ENCODE measurements around the gene USF1.
A peak's percentile ranks its signal among the peaks of the same experiment; 100 is the strongest.
"Not testable (repeated sequence)": the region's sequence is repeated elsewhere in the genome, so short reads cannot be mapped to it uniquely, and the experiment has no call there.

USF1 gene

GRCh38 chr1:161047436-161048420 is 2.0 kb upstream of the USF1 start:
- no peak for DNase-seq (ENCODE audit: low spot score)

GRCh38 chr1:161046605-161047228 is 940 bp upstream of the USF1 start:
- no peak for DNase-seq (ENCODE audit: low spot score)

GRCh38 chr1:161044908-161045735 is 655 bp downstream of the USF1 start:
- peak; percentile 76 for DNase-seq (ENCODE audit: low spot score)

- DNase-seq (ENCODE audit: low spot score): no peak
Measured at GRCh38 chr1:161044535-161044907, 1.3 kb downstream of the USF1 start.

- DNase-seq (ENCODE audit: low spot score): no peak
Measured at GRCh38 chr1:161039546-161039945, 6.2 kb downstream of the USF1 start.

- no peak for DNase-seq (ENCODE audit: low spot score)
Measured at GRCh38 chr1:161039154-161039545, 6.6 kb downstream of the USF1 start.

GRCh38 chr1:161038523-161039153 is 7.1 kb downstream of the USF1 start, which contains the start of gene TSTD1:
Gene TSTD1 (minus strand): TSS chr1:161038964. CDS start chr1:161038889, 75 bp downstream.
- no peak for DNase-seq (ENCODE audit: low spot score)

- DNase-seq (ENCODE audit: low spot score): no peak
Measured at GRCh38 chr1:161037661-161038522, 7.9 kb downstream of the USF1 start.

GRCh38 chr1:161033751-161034150 is 12.0 kb downstream of the USF1 start:
- DNase-seq (ENCODE audit: low spot score): no peak

- DNase-seq (ENCODE audit: low spot score): no peak
Measured at GRCh38 chr1:161032409-161032808, 13.4 kb downstream of the USF1 start.

- DNase-seq (ENCODE audit: low spot score): no peak
Measured at GRCh38 chr1:161031874-161032273, 13.9 kb downstream of the USF1 start.

- not testable (repeated sequence) for DNase-seq (ENCODE audit: low spot score)
Measured at GRCh38 chr1:161029466-161029865, 16.3 kb downstream of the USF1 start.

- DNase-seq (ENCODE audit: low spot score): not testable (repeated sequence)
Measured at GRCh38 chr1:161026954-161027353, 18.8 kb downstream of the USF1 start.

GRCh38 chr1:161022432-161022831 is 23.3 kb downstream of the USF1 start:
- not testable (repeated sequence) for DNase-seq (ENCODE audit: low spot score)

GRCh38 chr1:161021970-161022353 is 23.8 kb downstream of the USF1 start:
- DNase-seq (ENCODE audit: low spot score): no peak

- no peak for DNase-seq (ENCODE audit: low spot score)
Measured at GRCh38 chr1:161021165-161021969, 24.4 kb downstream of the USF1 start.

GRCh38 chr1:161020509-161021164 is 25.1 kb downstream of the USF1 start, which contains the start of gene F11R:
Gene F11R (minus strand): TSS chr1:161021152. CDS start chr1:161021073, 79 bp downstream.
- no peak for DNase-seq (ENCODE audit: low spot score)

GRCh38 chr1:161019751-161020495 is 25.9 kb downstream of the USF1 start:
- no peak for DNase-seq (ENCODE audit: low spot score)

Data from left forelimb (tissue), 1 donor.